ENCODE data around the gene AKIP1. TPM values are rescaled to one million over a fixed set of nuclear protein-coding genes. Genes with fewer than 3 reads are reported as not detected.

The AKIP1 gene
- total RNA-seq, 1 experiment from 2014 or later = 15.1 TPM

DNA sequence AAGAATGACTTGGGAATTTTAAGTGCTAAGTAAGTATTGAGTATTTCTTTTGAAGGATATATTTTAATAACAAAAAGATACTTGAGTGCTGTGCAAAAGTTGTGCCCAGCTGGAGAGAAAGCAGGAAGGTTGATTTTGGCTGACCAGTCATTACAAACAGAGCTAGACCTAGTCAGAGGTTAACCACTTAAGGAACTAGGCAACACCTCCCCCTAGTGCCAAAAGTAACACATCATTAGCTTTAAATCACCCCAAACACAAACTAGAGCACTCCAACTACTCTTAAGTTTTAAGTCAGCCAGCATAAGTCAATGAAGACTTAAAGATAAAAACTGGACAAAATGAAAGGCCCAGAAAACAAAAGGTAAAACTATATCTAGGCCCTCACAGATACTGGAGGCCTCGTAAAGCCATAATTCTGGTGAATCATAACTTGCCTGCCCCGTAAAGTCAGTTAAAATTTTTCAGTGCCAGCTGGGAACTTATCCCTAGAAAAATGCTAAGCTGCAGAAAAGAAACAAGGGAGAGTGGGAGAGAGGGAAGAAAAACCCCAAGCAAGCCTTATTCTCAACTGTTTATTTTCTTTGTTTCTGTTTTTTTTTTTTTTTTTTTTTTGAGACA is 48.7 kb downstream of the AKIP1 start:
- Histone ChIP-seq H2AFZ (ENCODE audit: low read length) (no peak overlapping the region), H4K20me1 (ENCODE audit: insufficient read depth, low read depth, low read length) (no peaks in the 10 kb centered on the region), H3K4me3 (ENCODE audit: low read length) (no peak overlapping the region), H3K4me2 (ENCODE audit: low read depth, low read length, poor library complexity, severe bottlenecking) (no peak overlapping the region), H3K79me2 (ENCODE audit: low read length) (peaks cover 78% of the 10 kb centered on the region), H3K9ac (ENCODE audit: low read length) (no peak overlapping the region), H3K36me3 (ENCODE audit: insufficient read depth, low read length) (peaks cover 3% of the 10 kb centered on the region; the same call in 1 of the 2 replicates), H3K9me3 (ENCODE audit: low read length) (no peaks in the 10 kb centered on the region), H3K27ac (ENCODE audit: low read length) (no peak overlapping the region), H3K9me2 (replicated peaks; ENCODE audit: insufficient read depth, low read length) (no peaks in the 10 kb centered on the region), H3K27me3 (ENCODE audit: low read length) (no peaks in the 10 kb centered on the region), H3K4me1 (ENCODE audit: low read length) (peaks cover 20% of the 10 kb centered on the region)
- peak; percentile 74 for DNase-seq

DNA sequence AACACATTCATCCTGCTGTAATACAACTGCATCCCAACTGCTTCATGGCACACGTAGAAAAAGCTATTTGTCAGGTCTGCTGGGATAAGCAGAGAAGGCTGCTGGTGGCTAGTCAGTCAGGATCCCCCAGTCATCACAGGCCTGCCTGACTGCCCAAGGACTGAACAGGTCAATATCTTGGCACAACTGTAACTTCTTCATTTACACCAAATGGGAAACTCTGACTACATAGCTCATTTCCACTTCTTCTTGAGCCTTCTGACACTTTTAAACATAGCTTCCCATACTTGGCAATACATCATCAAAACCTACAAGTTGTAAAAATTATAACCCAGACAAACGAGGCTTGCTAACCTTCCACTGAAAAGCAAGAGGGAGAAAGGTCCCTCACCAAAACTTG is 50.4 kb downstream of the AKIP1 start:
- H3K27me3 ChIP-seq (ENCODE audit: low read length) = no peaks in the 10 kb centered on the region
- H3K9me3 ChIP-seq (ENCODE audit: low read length) = no peaks in the 10 kb centered on the region
- no peak overlapping the region for H3K27ac ChIP-seq (ENCODE audit: low read length)
- H3K4me3 ChIP-seq (ENCODE audit: low read length) = no peak overlapping the region
- no peak overlapping the region for H3K9ac ChIP-seq (ENCODE audit: low read length)
- no peaks in the 10 kb centered on the region for H4K20me1 ChIP-seq (ENCODE audit: insufficient read depth, low read depth, low read length)
- H3K4me2 ChIP-seq (ENCODE audit: low read depth, low read length, poor library complexity, severe bottlenecking) = peak overlapping the region; percentile 85
- peaks cover 31% of the 10 kb centered on the region for H3K4me1 ChIP-seq (ENCODE audit: low read length)
- peaks cover 80% of the 10 kb centered on the region for H3K79me2 ChIP-seq (ENCODE audit: low read length)
- H3K36me3 ChIP-seq (ENCODE audit: insufficient read depth, low read length) = 0 out of 2 replicates have a peak, but pooled peaks cover 3% of the 10 kb centered on the region
- no peaks in the 10 kb centered on the region for H3K9me2 ChIP-seq (replicated peaks; ENCODE audit: insufficient read depth, low read length)
- no peak overlapping the region for H2AFZ ChIP-seq (ENCODE audit: low read length)
- no peak for DNase-seq

DNA sequence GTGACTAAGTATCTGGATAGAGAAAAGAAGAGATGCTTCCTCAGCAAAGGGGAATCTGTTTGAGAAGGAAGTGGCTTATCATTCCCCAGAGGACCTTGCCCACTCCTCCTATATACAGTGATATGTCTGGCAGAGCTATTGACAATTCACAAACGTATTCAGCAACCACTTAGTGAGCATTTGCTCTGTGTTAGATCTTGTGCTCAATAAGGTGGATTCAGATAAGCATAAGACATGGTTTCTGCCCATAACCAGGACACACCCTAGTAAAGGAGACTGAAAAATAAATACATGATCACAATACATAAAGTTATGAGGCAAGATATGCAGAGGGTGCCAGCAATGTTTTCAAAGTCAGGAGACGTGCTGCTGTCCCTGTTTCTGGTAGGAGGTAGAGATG is 51.9 kb downstream of the AKIP1 start:
- H3K4me3 ChIP-seq (ENCODE audit: low read length) = peak overlapping the region; percentile 81
- H3K9me3 ChIP-seq (ENCODE audit: low read length) = no peaks in the 10 kb centered on the region
- DNase-seq = no peak
- no peaks in the 10 kb centered on the region for H3K9me2 ChIP-seq (replicated peaks; ENCODE audit: insufficient read depth, low read length)
- peak overlapping the region; percentile 94 for H3K9ac ChIP-seq (ENCODE audit: low read length)
- no peaks in the 10 kb centered on the region for H3K27me3 ChIP-seq (ENCODE audit: low read length)
- no peak overlapping the region for H3K27ac ChIP-seq (ENCODE audit: low read length)
- H3K4me1 ChIP-seq (ENCODE audit: low read length) = peaks cover 35% of the 10 kb centered on the region
- peaks cover 67% of the 10 kb centered on the region for H3K79me2 ChIP-seq (ENCODE audit: low read length)
- peak overlapping the region; percentile 85 for H3K4me2 ChIP-seq (ENCODE audit: low read depth, low read length, poor library complexity, severe bottlenecking)
- no peaks in the 10 kb centered on the region for H4K20me1 ChIP-seq (ENCODE audit: insufficient read depth, low read depth, low read length)
- H2AFZ ChIP-seq (ENCODE audit: low read length) = no peak overlapping the region
- H3K36me3 ChIP-seq (ENCODE audit: insufficient read depth, low read length) = 0 out of 2 replicates have a peak, but pooled peaks cover 3% of the 10 kb centered on the region

DNA sequence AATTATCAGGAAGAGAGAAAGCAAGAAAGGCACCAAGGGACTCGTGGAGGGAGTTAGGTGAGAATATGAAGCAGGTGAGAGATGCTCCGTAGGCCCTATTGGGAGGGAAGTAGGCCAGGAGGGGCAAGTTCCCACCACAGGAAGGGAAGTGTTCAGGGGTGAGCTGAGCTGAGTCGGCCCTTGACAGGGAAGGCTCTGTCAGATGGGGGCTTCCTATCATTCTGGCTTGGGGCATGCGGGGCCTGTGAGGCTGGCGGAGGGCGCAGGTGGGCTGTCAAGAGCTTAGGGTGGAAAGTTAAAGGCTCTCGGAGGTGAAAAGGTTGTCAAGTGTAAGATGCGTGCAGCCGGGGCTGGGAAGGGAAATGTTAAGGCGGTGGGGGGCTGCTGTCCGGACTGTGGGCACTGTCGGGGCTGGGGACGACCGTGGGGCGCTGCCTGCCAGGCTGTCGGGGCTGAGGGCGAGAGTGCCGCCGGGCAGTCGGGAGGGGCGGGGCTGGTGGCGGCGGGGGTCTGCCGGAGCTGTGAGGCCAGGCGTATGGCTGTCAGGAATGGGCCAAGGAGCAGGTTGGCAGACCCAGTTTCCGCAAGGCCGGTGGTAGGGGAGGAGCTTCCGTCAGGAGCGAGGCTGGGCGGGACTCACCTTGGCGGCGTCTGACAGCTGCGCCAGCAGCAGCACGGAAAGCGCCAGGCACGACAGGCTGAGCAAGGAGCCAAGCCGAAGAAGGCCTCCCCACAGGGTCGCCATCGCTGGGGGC is 52.8 kb downstream of the AKIP1 start:
- H3K36me3 ChIP-seq (ENCODE audit: insufficient read depth, low read length) = 0 out of 2 replicates have a peak, but pooled peaks cover 3% of the 10 kb centered on the region
- peak overlapping the region; percentile 68; the same call in 1 of the 2 replicates for H2AFZ ChIP-seq (ENCODE audit: low read length)
- no peaks in the 10 kb centered on the region for H3K27me3 ChIP-seq (ENCODE audit: low read length)
- H4K20me1 ChIP-seq (ENCODE audit: insufficient read depth, low read depth, low read length) = no peaks in the 10 kb centered on the region
- no peaks in the 10 kb centered on the region for H3K9me2 ChIP-seq (replicated peaks; ENCODE audit: insufficient read depth, low read length)
- H3K4me2 ChIP-seq (ENCODE audit: low read depth, low read length, poor library complexity, severe bottlenecking) = peak overlapping the region; percentile 85
- peaks cover 35% of the 10 kb centered on the region for H3K4me1 ChIP-seq (ENCODE audit: low read length)
- peak; percentile 87 for DNase-seq
- peak overlapping the region; percentile 81 for H3K4me3 ChIP-seq (ENCODE audit: low read length)
- no peaks in the 10 kb centered on the region for H3K9me3 ChIP-seq (ENCODE audit: low read length)
- peak overlapping the region; percentile 94 for H3K9ac ChIP-seq (ENCODE audit: low read length)
- H3K27ac ChIP-seq (ENCODE audit: low read length) = no peak overlapping the region
- peaks cover 61% of the 10 kb centered on the region for H3K79me2 ChIP-seq (ENCODE audit: low read length)

DNA sequence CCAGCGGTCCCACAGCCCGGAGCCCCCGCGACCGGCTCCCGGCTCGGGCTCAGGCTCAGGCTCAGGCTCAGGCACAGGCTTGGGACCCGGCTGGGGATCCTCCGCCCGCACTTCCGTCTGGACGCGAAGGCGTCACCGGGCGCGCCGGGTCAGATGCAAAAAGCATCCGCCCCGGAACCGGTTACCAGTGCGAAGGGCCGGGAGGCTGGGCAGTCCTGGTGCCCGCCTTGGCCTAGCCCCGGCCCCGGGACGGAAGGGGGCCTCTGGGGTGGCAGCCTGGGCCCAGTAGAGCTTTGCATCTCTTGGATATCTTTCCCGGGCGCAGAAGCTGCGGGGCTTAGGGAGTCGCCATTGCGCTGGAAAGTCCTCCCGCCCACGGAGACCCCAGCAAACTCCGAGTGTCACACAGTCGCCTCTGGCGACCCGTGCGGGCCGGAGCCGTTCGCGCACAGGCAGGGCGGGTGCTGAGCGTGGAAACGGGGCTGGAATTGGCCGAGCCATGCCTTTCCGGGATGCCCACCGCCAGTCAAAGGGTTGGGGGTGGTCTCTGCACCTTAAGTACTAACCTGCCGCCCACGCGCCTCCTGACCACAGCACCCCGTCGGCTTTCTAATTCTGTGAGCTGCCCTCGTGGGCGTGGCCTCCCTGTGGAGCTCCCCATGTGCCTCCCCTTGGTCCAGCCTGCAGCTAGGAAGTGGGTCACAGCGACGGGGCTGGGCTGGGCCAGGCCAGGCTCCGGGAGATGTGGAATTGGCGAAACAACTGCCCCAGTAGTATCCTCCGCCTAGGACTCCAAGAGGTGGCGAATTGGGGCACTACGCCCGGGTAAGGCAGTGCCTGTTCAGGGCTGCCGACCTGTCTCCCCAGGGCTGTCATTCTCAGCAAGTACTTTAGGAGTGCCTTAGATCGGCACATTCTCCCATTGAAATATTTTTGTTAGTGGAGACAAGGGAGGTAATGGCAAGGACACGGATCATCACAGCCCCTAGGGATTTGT is 53.6 kb downstream of the AKIP1 start, which contains the start of gene TMEM9B:
TSS of gene TMEM9B (minus strand) at position 119 of the 997 bp plus-strand sequence. CDS start 129 bp downstream, outside the sequence.
- Histone ChIP-seq H3K9ac (ENCODE audit: low read length) (peak within 1 kb of the TSS; percentile 94), H3K36me3 (ENCODE audit: insufficient read depth, low read length) (no peaks in the 10 kb centered on the region; the same call in 1 of the 2 replicates), H3K27me3 (ENCODE audit: low read length) (no peaks in the 10 kb centered on the region), H3K4me2 (ENCODE audit: low read depth, low read length, poor library complexity, severe bottlenecking) (peak within 1 kb of the TSS; percentile 85), H3K4me3 (ENCODE audit: low read length) (peak within 1 kb of the TSS; percentile 81), H3K79me2 (ENCODE audit: low read length) (peaks cover 52% of the 10 kb centered on the region), H2AFZ (ENCODE audit: low read length) (peak within 1 kb of the TSS; percentile 68; the same call in 1 of the 2 replicates), H4K20me1 (ENCODE audit: insufficient read depth, low read depth, low read length) (no peaks in the 10 kb centered on the region), H3K9me3 (ENCODE audit: low read length) (no peaks in the 10 kb centered on the region), H3K9me2 (replicated peaks; ENCODE audit: insufficient read depth, low read length) (no peaks in the 10 kb centered on the region), H3K27ac (ENCODE audit: low read length) (peak within 1 kb of the TSS; percentile 64), H3K4me1 (ENCODE audit: low read length) (peaks cover 35% of the 10 kb centered on the region)
- peak; percentile 94 for DNase-seq

DNA sequence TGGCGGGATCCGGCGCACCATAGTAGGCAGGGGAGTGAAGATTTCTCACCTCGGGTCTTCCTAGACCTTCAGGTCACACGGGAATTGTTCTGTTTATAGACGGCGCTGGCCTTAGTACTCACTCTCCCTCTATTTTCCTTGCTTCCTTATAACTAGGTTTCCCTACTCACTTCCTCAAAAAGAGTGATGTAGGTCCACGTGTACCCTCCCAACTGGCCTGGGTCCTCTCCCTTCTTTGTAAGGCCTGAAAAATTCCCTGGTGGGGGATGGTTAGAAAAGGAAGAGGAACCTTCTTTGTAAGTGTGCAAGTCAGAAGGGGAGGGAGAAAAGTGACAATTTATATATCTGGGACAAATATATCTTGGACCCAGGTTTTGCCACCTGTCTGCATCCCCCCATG is 56.2 kb downstream of the AKIP1 start:
- no peaks in the 10 kb centered on the region for H4K20me1 ChIP-seq (ENCODE audit: insufficient read depth, low read depth, low read length)
- H3K27ac ChIP-seq (ENCODE audit: low read length) = no peak overlapping the region
- no peaks in the 10 kb centered on the region for H3K9me2 ChIP-seq (replicated peaks; ENCODE audit: insufficient read depth, low read length)
- H3K79me2 ChIP-seq (ENCODE audit: low read length) = peaks cover 30% of the 10 kb centered on the region
- H3K4me2 ChIP-seq (ENCODE audit: low read depth, low read length, poor library complexity, severe bottlenecking) = no peak overlapping the region
- DNase-seq = no peak
- H2AFZ ChIP-seq (ENCODE audit: low read length) = no peak overlapping the region
- no peak overlapping the region for H3K9ac ChIP-seq (ENCODE audit: low read length)
- H3K27me3 ChIP-seq (ENCODE audit: low read length) = no peaks in the 10 kb centered on the region
- H3K9me3 ChIP-seq (ENCODE audit: low read length) = no peaks in the 10 kb centered on the region
- H3K4me3 ChIP-seq (ENCODE audit: low read length) = no peak overlapping the region
- H3K36me3 ChIP-seq (ENCODE audit: insufficient read depth, low read length) = no peaks in the 10 kb centered on the region; the same call in 1 of the 2 replicates
- peaks cover 28% of the 10 kb centered on the region for H3K4me1 ChIP-seq (ENCODE audit: low read length)

All from Karpas-422 (cell line).